ENCODE measurements around the gene FBXL19. TPM values are rescaled to one million over a fixed set of nuclear protein-coding genes. Genes with fewer than 3 reads are reported as not detected.

The FBXL19 gene
- total and polyA plus RNA-seq, 2 of the 13 experiments (the other 11 are each of a cell fraction or from before 2014, with no cell fraction given), result 6.0 to 13.7 TPM

DNA sequence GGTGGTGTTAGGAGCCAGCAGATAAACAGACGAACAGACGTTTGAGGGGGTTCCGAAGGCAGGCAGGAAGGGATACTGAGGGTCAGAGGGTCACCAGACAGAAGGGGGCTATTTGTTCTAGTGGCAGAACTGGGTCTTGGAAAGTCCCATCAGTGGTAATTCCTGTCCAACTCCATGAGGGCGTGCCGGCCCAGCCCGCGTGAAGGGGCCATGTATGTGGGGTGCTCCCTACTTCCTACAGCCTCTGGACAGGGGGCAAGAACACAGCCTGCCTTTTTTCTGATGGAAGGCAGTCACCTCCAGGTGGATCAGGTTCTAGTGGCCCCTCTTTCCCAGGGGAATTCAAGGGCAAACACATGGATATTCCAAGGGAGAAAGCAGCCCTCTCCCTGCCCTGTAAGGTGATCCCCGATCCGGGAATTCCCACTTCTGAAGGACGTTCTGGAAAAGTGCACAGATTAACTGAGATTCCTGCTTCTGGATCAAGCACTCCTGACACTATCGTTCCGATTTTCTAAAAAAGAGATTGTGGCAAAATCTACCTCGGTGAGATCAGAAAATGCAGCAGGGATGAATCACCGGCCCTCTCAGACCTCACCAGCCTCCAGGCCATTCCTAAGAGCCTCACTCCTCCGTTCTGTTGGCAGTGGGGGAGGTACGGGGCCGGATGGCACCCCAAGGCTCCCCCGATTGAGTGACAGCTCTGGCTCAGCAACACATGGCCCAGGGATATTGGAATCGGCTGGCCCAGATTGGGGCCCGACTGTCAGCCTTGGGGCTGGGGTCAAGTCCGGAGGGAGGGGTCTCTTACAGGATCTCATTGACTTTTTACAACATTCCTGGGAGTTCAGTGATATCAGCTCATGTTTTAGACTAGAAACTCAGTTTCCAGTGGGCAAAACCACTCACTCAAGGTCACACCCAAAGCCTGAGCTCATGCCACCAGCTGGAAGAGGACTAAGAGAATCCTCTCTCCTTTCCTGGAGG lies 74.6 kb downstream of the FBXL19 start (continued):
- TF ChIP-seq, protein P1, sequence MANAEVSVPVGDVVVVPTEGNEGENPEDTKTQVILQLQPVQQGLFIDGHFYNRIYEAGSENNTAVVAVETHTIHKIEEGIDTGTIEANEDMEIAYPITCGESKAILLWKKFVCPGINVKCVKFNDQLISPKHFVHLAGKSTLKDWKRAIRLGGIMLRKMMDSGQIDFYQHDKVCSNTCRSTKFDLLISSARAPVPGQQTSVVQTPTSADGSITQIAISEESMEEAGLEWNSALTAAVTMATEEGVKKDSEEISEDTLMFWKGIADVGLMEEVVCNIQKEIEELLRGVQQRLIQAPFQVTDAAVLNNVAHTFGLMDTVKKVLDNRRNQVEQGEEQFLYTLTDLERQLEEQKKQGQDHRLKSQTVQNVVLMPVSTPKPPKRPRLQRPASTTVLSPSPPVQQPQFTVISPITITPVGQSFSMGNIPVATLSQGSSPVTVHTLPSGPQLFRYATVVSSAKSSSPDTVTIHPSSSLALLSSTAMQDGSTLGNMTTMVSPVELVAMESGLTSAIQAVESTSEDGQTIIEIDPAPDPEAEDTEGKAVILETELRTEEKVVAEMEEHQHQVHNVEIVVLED (CRISPR knock-in tag; IDR thresholded peaks at IDR 0.05; ENCODE audit: borderline replicate concordance), result peak; percentile 49; the same call in 1 of the 2 replicates
- TF ChIP-seq ZKSCAN5 (CRISPR knock-in tag; IDR thresholded peaks at IDR 0.05) (no peak), SATB2 (CRISPR knock-in tag; IDR thresholded peaks at IDR 0.05) (no peak), ATF7-NPFF (CRISPR knock-in tag; IDR thresholded peaks at IDR 0.05; ENCODE audit: low read depth) (no peak), ZNF792 (CRISPR knock-in tag; IDR thresholded peaks at IDR 0.05) (0 out of 2 replicates have a peak, but pooled peaks have one; percentile 7), TOPORS (CRISPR knock-in tag; IDR thresholded peaks at IDR 0.05) (no peak), NR2F2 (IDR thresholded peaks at IDR 0.05; ENCODE audit: borderline replicate concordance, low read depth) (0 out of 2 replicates have a peak, but pooled peaks have one; percentile 40), XBP1 (CRISPR knock-in tag; IDR thresholded peaks at IDR 0.05) (no peak), JUNB (CRISPR knock-in tag; IDR thresholded peaks at IDR 0.05; ENCODE audit: borderline replicate concordance) (no peak), ZNF678 (CRISPR knock-in tag; IDR thresholded peaks at IDR 0.05) (0 out of 2 replicates have a peak, but pooled peaks have one; percentile 25), ZKSCAN8 (CRISPR knock-in tag; IDR thresholded peaks at IDR 0.05; ENCODE audit: borderline replicate concordance) (no peak), ZNF180 (CRISPR knock-in tag; IDR thresholded peaks at IDR 0.05; ENCODE audit: borderline replicate concordance, low read depth) (no peak), ZNF207 (IDR thresholded peaks at IDR 0.05; ENCODE audit: borderline replicate concordance) (no peak), ZNF530 (CRISPR knock-in tag; IDR thresholded peaks at IDR 0.05; ENCODE audit: low read depth) (no peak)
- TF ChIP-seq, protein P2, sequence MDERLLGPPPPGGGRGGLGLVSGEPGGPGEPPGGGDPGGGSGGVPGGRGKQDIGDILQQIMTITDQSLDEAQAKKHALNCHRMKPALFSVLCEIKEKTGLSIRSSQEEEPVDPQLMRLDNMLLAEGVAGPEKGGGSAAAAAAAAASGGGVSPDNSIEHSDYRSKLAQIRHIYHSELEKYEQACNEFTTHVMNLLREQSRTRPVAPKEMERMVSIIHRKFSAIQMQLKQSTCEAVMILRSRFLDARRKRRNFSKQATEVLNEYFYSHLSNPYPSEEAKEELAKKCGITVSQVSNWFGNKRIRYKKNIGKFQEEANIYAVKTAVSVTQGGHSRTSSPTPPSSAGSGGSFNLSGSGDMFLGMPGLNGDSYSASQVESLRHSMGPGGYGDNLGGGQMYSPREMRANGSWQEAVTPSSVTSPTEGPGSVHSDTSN (CRISPR knock-in tag; IDR thresholded peaks at IDR 0.05), result peak; percentile 77
- TF ChIP-seq, protein P3, sequence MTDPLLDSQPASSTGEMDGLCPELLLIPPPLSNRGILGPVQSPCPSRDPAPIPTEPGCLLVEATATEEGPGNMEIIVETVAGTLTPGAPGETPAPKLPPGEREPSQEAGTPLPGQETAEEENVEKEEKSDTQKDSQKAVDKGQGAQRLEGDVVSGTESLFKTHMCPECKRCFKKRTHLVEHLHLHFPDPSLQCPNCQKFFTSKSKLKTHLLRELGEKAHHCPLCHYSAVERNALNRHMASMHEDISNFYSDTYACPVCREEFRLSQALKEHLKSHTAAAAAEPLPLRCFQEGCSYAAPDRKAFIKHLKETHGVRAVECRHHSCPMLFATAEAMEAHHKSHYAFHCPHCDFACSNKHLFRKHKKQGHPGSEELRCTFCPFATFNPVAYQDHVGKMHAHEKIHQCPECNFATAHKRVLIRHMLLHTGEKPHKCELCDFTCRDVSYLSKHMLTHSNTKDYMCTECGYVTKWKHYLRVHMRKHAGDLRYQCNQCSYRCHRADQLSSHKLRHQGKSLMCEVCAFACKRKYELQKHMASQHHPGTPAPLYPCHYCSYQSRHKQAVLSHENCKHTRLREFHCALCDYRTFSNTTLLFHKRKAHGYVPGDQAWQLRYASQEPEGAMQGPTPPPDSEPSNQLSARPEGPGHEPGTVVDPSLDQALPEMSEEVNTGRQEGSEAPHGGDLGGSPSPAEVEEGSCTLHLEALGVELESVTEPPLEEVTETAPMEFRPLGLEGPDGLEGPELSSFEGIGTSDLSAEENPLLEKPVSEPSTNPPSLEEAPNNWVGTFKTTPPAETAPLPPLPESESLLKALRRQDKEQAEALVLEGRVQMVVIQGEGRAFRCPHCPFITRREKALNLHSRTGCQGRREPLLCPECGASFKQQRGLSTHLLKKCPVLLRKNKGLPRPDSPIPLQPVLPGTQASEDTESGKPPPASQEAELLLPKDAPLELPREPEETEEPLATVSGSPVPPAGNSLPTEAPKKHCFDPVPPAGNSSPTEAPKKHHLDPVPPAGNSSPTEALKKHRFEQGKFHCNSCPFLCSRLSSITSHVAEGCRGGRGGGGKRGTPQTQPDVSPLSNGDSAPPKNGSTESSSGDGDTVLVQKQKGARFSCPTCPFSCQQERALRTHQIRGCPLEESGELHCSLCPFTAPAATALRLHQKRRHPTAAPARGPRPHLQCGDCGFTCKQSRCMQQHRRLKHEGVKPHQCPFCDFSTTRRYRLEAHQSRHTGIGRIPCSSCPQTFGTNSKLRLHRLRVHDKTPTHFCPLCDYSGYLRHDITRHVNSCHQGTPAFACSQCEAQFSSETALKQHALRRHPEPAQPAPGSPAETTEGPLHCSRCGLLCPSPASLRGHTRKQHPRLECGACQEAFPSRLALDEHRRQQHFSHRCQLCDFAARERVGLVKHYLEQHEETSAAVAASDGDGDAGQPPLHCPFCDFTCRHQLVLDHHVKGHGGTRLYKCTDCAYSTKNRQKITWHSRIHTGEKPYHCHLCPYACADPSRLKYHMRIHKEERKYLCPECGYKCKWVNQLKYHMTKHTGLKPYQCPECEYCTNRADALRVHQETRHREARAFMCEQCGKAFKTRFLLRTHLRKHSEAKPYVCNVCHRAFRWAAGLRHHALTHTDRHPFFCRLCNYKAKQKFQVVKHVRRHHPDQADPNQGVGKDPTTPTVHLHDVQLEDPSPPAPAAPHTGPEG (CRISPR knock-in tag; IDR thresholded peaks at IDR 0.05), result no peak
- TF ChIP-seq, protein P4, sequence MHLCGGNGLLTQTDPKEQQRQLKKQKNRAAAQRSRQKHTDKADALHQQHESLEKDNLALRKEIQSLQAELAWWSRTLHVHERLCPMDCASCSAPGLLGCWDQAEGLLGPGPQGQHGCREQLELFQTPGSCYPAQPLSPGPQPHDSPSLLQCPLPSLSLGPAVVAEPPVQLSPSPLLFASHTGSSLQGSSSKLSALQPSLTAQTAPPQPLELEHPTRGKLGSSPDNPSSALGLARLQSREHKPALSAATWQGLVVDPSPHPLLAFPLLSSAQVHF (CRISPR knock-in tag; IDR thresholded peaks at IDR 0.05), result no peak
- TF ChIP-seq, protein P5, sequence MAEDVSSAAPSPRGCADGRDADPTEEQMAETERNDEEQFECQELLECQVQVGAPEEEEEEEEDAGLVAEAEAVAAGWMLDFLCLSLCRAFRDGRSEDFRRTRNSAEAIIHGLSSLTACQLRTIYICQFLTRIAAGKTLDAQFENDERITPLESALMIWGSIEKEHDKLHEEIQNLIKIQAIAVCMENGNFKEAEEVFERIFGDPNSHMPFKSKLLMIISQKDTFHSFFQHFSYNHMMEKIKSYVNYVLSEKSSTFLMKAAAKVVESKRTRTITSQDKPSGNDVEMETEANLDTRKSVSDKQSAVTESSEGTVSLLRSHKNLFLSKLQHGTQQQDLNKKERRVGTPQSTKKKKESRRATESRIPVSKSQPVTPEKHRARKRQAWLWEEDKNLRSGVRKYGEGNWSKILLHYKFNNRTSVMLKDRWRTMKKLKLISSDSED (CRISPR knock-in tag; IDR thresholded peaks at IDR 0.05), result no peak

Data from HepG2 (cell line).